Uterus (tissue), 4 donors: ENCODE results near the gene PIK3R2. TPM values are rescaled to one million over a fixed set of nuclear protein-coding genes. Genes with fewer than 3 reads are reported as not detected.

Experiments used
- DNase-seq, 2 donors: peaks; one replicate each; pipeline ENCODE4 v3.0.0-alpha.2; 2019 to 2020
- H3K27ac ChIP-seq, 2 donors: fragments of 200-600 bp; sonication (generic); 1 replicate in 1 of 2; 2 replicates in 1 of 2; pipeline ENCODE4 v1.5.1; 2016 to 2018
- H3K27me3 ChIP-seq, 2 donors: fragments of 200-600 bp; sonication (generic); one replicate each; pipeline ENCODE4 v1.5.1; 2018 to 2019; ENCODE audit warnings: control low read depth in 1 of 2
- H3K36me3 ChIP-seq, 2 donors: fragments of 200-600 bp; sonication (generic); one replicate each; pipeline ENCODE4 v1.5.1; 2019; ENCODE audit warnings: control low read depth in 1 of 2
- H3K4me1 ChIP-seq, 2 donors: fragments of 200-600 bp; sonication (generic); one replicate each; pipeline ENCODE4 v1.5.1; 2018 to 2019; ENCODE audit warnings: control low read depth in 1 of 2
- H3K4me3 ChIP-seq, 2 donors: fragments of 200-600 bp; sonication (generic); 1 replicate in 1 of 2; 2 replicates in 1 of 2; pipeline ENCODE4 v1.5.1; 2018 to 2019; ENCODE audit warnings: mild to moderate bottlenecking in 1 of 2
- H3K9me3 ChIP-seq, 2 donors: fragments of 200-600 bp; sonication (generic); one replicate each; pipeline ENCODE4 v1.5.1; 2019; ENCODE audit warnings: control low read depth in 1 of 2
- CTCF ChIP-seq, 4 experiments: fragments of 200-600 bp in 2 of 4; fragments of 450-650 bp in 2 of 4; sonication (generic) in 2 of 4; IDR thresholded peaks; one replicate each; pipeline ENCODE4 v1.5.1; 2016 to 2019; ENCODE audit warnings: antibody characterized with exemption in 4 of 4, mild to moderate bottlenecking in 2 of 4, moderate library complexity in 1 of 4
- POLR2A ChIP-seq, 2 donors: fragments of 450-650 bp; IDR thresholded peaks; one replicate each; pipeline ENCODE4 v1.6.1; 2016; ENCODE audit warnings: antibody characterized with exemption in 2 of 2, mild to moderate bottlenecking in 1 of 2, moderate library complexity in 1 of 2
- intact Hi-C: fragments of 100-400 bp; cut with DNase I; formaldehyde crosslinking; loops from one replicate; pipeline ENCODE4 v1.15.1; 2023; ENCODE audit warnings: low total_unique reads
- total RNA-seq, 4 donors: library from RNA; depleted of rRNA in 3 of 4; stranded (reverse); fragments of >200 nt in 3 of 4; gene quantifications; one replicate each; pipeline versions ENCODE4 v1.1.0 to v1.2.4, GENCODE V29; 2014 to 2023
- donor health status: DM: yes; HTN: yes; CAD: no.

The PIK3R2 gene
- total RNA-seq, 4 donors from 2014 or later = 17.2 to 39.4 (median 29.7) TPM

GRCh38 chr19:18137657-18138339 lies 15.2 kb upstream of the PIK3R2 start:
- intact Hi-C loops = no loop called here
- Histone ChIP-seq H3K36me3 (no peaks in the 10 kb centered on the region), H3K4me3 (no peak overlapping the region), H3K9me3 (no peaks in the 10 kb centered on the region), H3K27ac (no peak overlapping the region), H3K27me3 (no peaks in the 10 kb centered on the region), H3K4me1 (no peaks in the 10 kb centered on the region)
- no peak for TF ChIP-seq POLR2A (IDR thresholded peaks at IDR 0.05)
- TF ChIP-seq CTCF (IDR thresholded peaks at IDR 0.05) = no peak
- no peak for DNase-seq

GRCh38 chr19:18140473-18140872 lies 12.5 kb upstream of the PIK3R2 start:
- Histone ChIP-seq H3K27ac (no peak overlapping the region), H3K36me3 (no peaks in the 10 kb centered on the region), H3K4me3 (no peak overlapping the region), H3K4me1 (no peaks in the 10 kb centered on the region), H3K27me3 (no peaks in the 10 kb centered on the region), H3K9me3 (no peaks in the 10 kb centered on the region)
- DNase-seq = no peak
- intact Hi-C loops = no loop called here
- TF ChIP-seq CTCF (IDR thresholded peaks at IDR 0.05) (no peak), POLR2A (IDR thresholded peaks at IDR 0.05) (no peak)

- Histone ChIP-seq H3K4me3 (no peak overlapping the region), H3K27me3 (no peaks in the 10 kb centered on the region), H3K36me3 (no peaks in the 10 kb centered on the region), H3K9me3 (no peaks in the 10 kb centered on the region), H3K27ac (no peak overlapping the region), H3K4me1 (no peaks in the 10 kb centered on the region)
- intact Hi-C loops = no loop called here
- no peak for DNase-seq
- no peak for TF ChIP-seq CTCF (IDR thresholded peaks at IDR 0.05)
- no peak for TF ChIP-seq POLR2A (IDR thresholded peaks at IDR 0.05)
These were observed 11.9 kb upstream of the PIK3R2 start for GRCh38 chr19:18141031-18141430.

GRCh38 chr19:18143902-18144301 lies 9.1 kb upstream of the PIK3R2 start:
- intact Hi-C loops = no loop called here
- Histone ChIP-seq H3K27ac (no peak overlapping the region), H3K36me3 (no peaks in the 10 kb centered on the region), H3K4me1 (no peaks in the 10 kb centered on the region), H3K9me3 (no peaks in the 10 kb centered on the region), H3K4me3 (no peak overlapping the region), H3K27me3 (no peaks in the 10 kb centered on the region)
- no peak for DNase-seq
- TF ChIP-seq CTCF (IDR thresholded peaks at IDR 0.05) (no peak), POLR2A (IDR thresholded peaks at IDR 0.05) (no peak)

GRCh38 chr19:18144361-18144760 lies 8.6 kb upstream of the PIK3R2 start:
- TF ChIP-seq POLR2A (IDR thresholded peaks at IDR 0.05) (no peak), CTCF (IDR thresholded peaks at IDR 0.05) (no peak)
- no peaks in the 10 kb centered on the region for H3K4me1 ChIP-seq
- H3K27me3 ChIP-seq = no peaks in the 10 kb centered on the region
- no peak overlapping the region for H3K27ac ChIP-seq
- H3K9me3 ChIP-seq = no peaks in the 10 kb centered on the region
- no peak for DNase-seq
- H3K4me3 ChIP-seq = no peak overlapping the region
- H3K36me3 ChIP-seq = no peaks in the 10 kb centered on the region
- intact Hi-C loops = no loop called here
